GM12864 (cell line): ENCODE measurements around the gene PHACTR1.

Experiments used
- DNase-seq: peaks from one replicate; pipeline ENCODE4 v3.0.0-alpha.2; 2011; ENCODE audit warnings: low read depth
- H3K4me3 ChIP-seq: 2 replicates; pipeline ENCODE4 v1.5.1; 2011; ENCODE audit warnings: mild to moderate bottlenecking, low read depth, low read length, control low read depth
- CTCF ChIP-seq: IDR thresholded peaks from 2 replicates; pipeline ENCODE4 v1.5.1; 2011; ENCODE audit warnings: low read depth, mild to moderate bottlenecking, moderate library complexity, low read length, control low read depth, inconsistent platforms; ENCODE audit errors: missing control alignments

Gene PHACTR1

GRCh38 chr6:13235339-13235738 is 518.8 kb downstream of the PHACTR1 start:
- no peak overlapping the region for H3K4me3 ChIP-seq
- TF ChIP-seq CTCF = no peak
- DNase-seq = no peak

- no peak overlapping the region for H3K4me3 ChIP-seq
- no peak for DNase-seq
- TF ChIP-seq CTCF = no peak
These were observed 520.8 kb downstream of the PHACTR1 start for GRCh38 chr6:13237318-13237717.

- no peak for TF ChIP-seq CTCF
- H3K4me3 ChIP-seq = no peak overlapping the region
- no peak for DNase-seq
These were observed 521.5 kb downstream of the PHACTR1 start for GRCh38 chr6:13238017-13238416.

- TF ChIP-seq CTCF = no peak
- DNase-seq = no peak
These were observed 522.2 kb downstream of the PHACTR1 start for GRCh38 chr6:13238640-13239216.

GRCh38 chr6:13239530-13240455 is 523.2 kb downstream of the PHACTR1 start:
- H3K4me3 ChIP-seq = no peak overlapping the region
- no peak for TF ChIP-seq CTCF

More at GRCh38 chr6:13238640-13239216, 522.2 kb downstream of the PHACTR1 start:
- no peak overlapping the region for H3K4me3 ChIP-seq

GRCh38 chr6:13241364-13241763 is 524.8 kb downstream of the PHACTR1 start:
- DNase-seq = no peak
- no peak overlapping the region for H3K4me3 ChIP-seq
- TF ChIP-seq CTCF = no peak

More at GRCh38 chr6:13239530-13240455, 523.2 kb downstream of the PHACTR1 start:
- DNase-seq = no peak
